HepG2 (cell line): Measurements from ENCODE around the gene ABI3BP. TPM values are rescaled to one million over a fixed set of nuclear protein-coding genes. Genes with fewer than 3 reads are reported as not detected.

Experiments
- ATAC-seq: fragments of 200-7000 bp; cut with Tn5 transposase; 3 replicates; pipeline ENCODE4 v1.9.1; 2020; ENCODE audit warnings: mild to moderate bottlenecking, moderate library complexity
- BruUV-seq: library from RNA; stranded (reverse); fragments of 400-500 nt; replicated peaks from 2 replicates; lab custom pipeline; 2021; lab: Mats Ljungman, UMichigan
- CTCF ChIA-PET: fragments of 300-600 bp; formaldehyde crosslinking; extraction: SDS; loops from one replicate; lab custom pipeline; 2021; ENCODE audit warnings: low total read pairs, inconsistent platforms, low intra/inter-chr PET ratio; lab: Yijun Ruan, JAX
- POLR2A ChIA-PET: fragments of 350-600 bp; sonication (Branson Sonifier 250); formaldehyde crosslinking; loops from one replicate; lab custom pipeline; 2020; ENCODE audit warnings: antibody characterized with exemption, inconsistent platforms; lab: Yijun Ruan, JAX
- DNase-seq: peaks from one replicate; pipeline ENCODE4 v3.0.0-alpha.2; 2015; ENCODE audit warnings: low spot score
- FAIRE-seq: peaks from 3 replicates; lab custom pipeline; 2011; peaks lifted over from hg19 to GRCh38; lab: Jason Lieb, UNC
- H2AFZ ChIP-seq: one replicate; pipeline ENCODE4 v1.6.1; 2011; ENCODE audit warnings: low read length, inconsistent platforms
- H3K27ac ChIP-seq: fragments of 300-600 bp; 3 replicates; pipeline ENCODE4 v1.8.0; 2011; ENCODE audit warnings: mixed run types, mild to moderate bottlenecking, mixed read lengths, low read length, inconsistent platforms; ENCODE audit not compliant: insufficient read depth; ENCODE audit errors: extremely low read length
- H3K27me3 ChIP-seq, 2 experiments: fragments of 200-600 bp in 1 of 2; 2 replicates in 1 of 2; 3 replicates in 1 of 2; pipeline versions ENCODE4 v1.6.0 to v1.8.0; 2011; ENCODE audit warnings: low read length in 2 of 2, mild to moderate bottlenecking in 2 of 2, moderate library complexity in 2 of 2, inconsistent platforms in 1 of 2; ENCODE audit not compliant: insufficient read depth in 2 of 2, control insufficient read depth in 1 of 2
- H3K36me3 ChIP-seq, 2 experiments: fragments of 200-600 bp in 1 of 2; replicated peaks in 1 of 2; 2 replicates in 1 of 2; 3 replicates in 1 of 2; pipeline versions ENCODE4 v1.5.1 to v1.8.0; 2011; ENCODE audit warnings: low read length in 2 of 2, inconsistent platforms in 1 of 2; ENCODE audit not compliant: insufficient read depth in 2 of 2, control insufficient read depth in 1 of 2
- H3K4me1 ChIP-seq: 2 replicates; pipeline ENCODE4 v1.5.1; 2012; ENCODE audit warnings: low read length, inconsistent platforms; ENCODE audit not compliant: insufficient read depth
- H3K4me2 ChIP-seq: 2 replicates; pipeline ENCODE4 v1.6.0; 2011; ENCODE audit warnings: low read depth, low read length, inconsistent platforms
- H3K4me3 ChIP-seq, 3 experiments: fragments of 200-600 bp in 1 of 3; sonication (generic), shearing (Covaris generic) in 1 of 3; replicated peaks in 1 of 3; 2 replicates each; pipeline ENCODE4 v1.5.1; 2011 to 2016; ENCODE audit warnings: low read length in 3 of 3, inconsistent platforms in 2 of 3, low read depth in 2 of 3, mild to moderate bottlenecking in 2 of 3, control low read depth in 1 of 3, mixed read lengths in 1 of 3; ENCODE audit not compliant: insufficient read depth in 1 of 3
- H3K79me2 ChIP-seq: one replicate; pipeline ENCODE4 v1.6.1; 2011; ENCODE audit warnings: low read length, inconsistent platforms; ENCODE audit not compliant: insufficient read depth
- H3K9ac ChIP-seq: 2 replicates; pipeline ENCODE4 v1.6.0; 2011; ENCODE audit warnings: mild to moderate bottlenecking, low read depth, low read length, inconsistent platforms; ENCODE audit not compliant: insufficient read depth
- H3K9me3 ChIP-seq: 2 replicates; pipeline ENCODE4 v1.5.1; 2012; ENCODE audit warnings: mild to moderate bottlenecking, low read length
- H4K20me1 ChIP-seq: 2 replicates; pipeline ENCODE4 v1.6.0; 2011; ENCODE audit warnings: inconsistent platforms, mild to moderate bottlenecking, low read length, moderate library complexity; ENCODE audit not compliant: insufficient read depth
- JUND ChIP-seq: sonication (generic); formaldehyde crosslinking; IDR thresholded peaks from 2 replicates; pipeline ENCODE4 v1.8.0; 2022; ENCODE audit warnings: mild to moderate bottlenecking, missing genetic modification reagents
- MAFG ChIP-seq: sonication (generic); formaldehyde crosslinking; IDR thresholded peaks from 2 replicates; pipeline ENCODE4 v1.5.1; 2020; ENCODE audit warnings: mild to moderate bottlenecking, missing genetic modification reagents
- NCOR1 ChIP-seq: fragments of 200-600 bp; sonication (generic); IDR thresholded peaks from 2 replicates; pipeline ENCODE4 v1.7.0; 2017; ENCODE audit warnings: antibody characterized with exemption, low read length, borderline replicate concordance
- ONECUT2 ChIP-seq: sonication (generic); formaldehyde crosslinking; IDR thresholded peaks from 2 replicates; pipeline ENCODE4 v1.4.0; 2020; ENCODE audit warnings: missing genetic modification reagents
- POLR2AphosphoS2 ChIP-seq: IDR thresholded peaks from 2 replicates; pipeline ENCODE4 v1.6.1; 2011; ENCODE audit warnings: low read depth, low read length, improper control_type of control experiment
- RARA ChIP-seq: IDR thresholded peaks from 2 replicates; pipeline ENCODE4 v1.6.1; 2016; ENCODE audit warnings: missing genetic modification reagents, missing compliant biosample characterization
- RFX3 ChIP-seq: IDR thresholded peaks from 2 replicates; pipeline ENCODE4 v1.6.1; 2016; ENCODE audit warnings: missing biosample characterization, missing genetic modification reagents
- RFXAP ChIP-seq: sonication (generic); formaldehyde crosslinking; IDR thresholded peaks from 2 replicates; pipeline ENCODE4 v1.4.0; 2020; ENCODE audit warnings: missing genetic modification reagents, borderline replicate concordance
- TFE3 ChIP-seq: IDR thresholded peaks from 2 replicates; pipeline ENCODE4 v1.6.1; 2016
- ZNF180 ChIP-seq: sonication (generic); formaldehyde crosslinking; IDR thresholded peaks from 2 replicates; pipeline ENCODE4 v1.4.0; 2020; ENCODE audit warnings: low read depth, missing genetic modification reagents, borderline replicate concordance
- ZNF282 ChIP-seq: fragments of 450-650 bp; IDR thresholded peaks from 2 replicates; pipeline ENCODE4 v1.6.1; 2018; ENCODE audit not compliant: partially characterized antibody
- ZSCAN9 ChIP-seq: IDR thresholded peaks from 2 replicates; pipeline ENCODE4 v1.6.1; 2016; ENCODE audit warnings: borderline replicate concordance
- WGBS: methylation state at CpG from one replicate; pipeline ENCODE4 v1.1.6; 2017; ENCODE audit warnings: low lambda C conversion rate; 5-methylcytosine and 5-hydroxymethylcytosine counted together
- in situ Hi-C: cut with HindIII; loops from 2 replicates; pipeline ENCODE4 v1.10.0; 2017; ENCODE audit warnings: low pct_unique_long_range_greater_than_20kb; ENCODE audit not compliant: extremely low pct_ligation_motif_present
- intact Hi-C: fragments of 100-400 bp; cut with micrococcal nuclease; formaldehyde crosslinking; loops from one replicate; pipeline ENCODE4 v1.10.0; 2022; ENCODE audit not compliant: unreplicated experiment
- polyA plus RNA-seq, 8 experiments: library from polyadenylated mRNA; depleted of rRNA in 3 of 8; stranded (reverse) in 7 of 8; unstranded in 1 of 8; fragments of >200 nt; fragmentation: Illumina TruSeq in 4 of 8; extraction: Trizol in 4 of 8; gene quantifications; 2 replicates each; pipeline versions ENCODE4 v1.2.1 to v1.2.3, GENCODE V29; 2011 to 2016; ENCODE audit warnings: low read depth in 4 of 8, missing spikeins in 1 of 8, mixed read lengths in 1 of 8; ENCODE audit not compliant: insufficient read depth in 1 of 8
- total RNA-seq, 5 experiments: library from RNA; depleted of rRNA; stranded (reverse); fragments of >200 nt; fragmentation: Illumina TruSeq; extraction: Trizol; gene quantifications; 2 replicates each; pipeline ENCODE4 v1.2.3, GENCODE V29; 2016; ENCODE audit warnings: low read depth in 1 of 5

ABI3BP gene
- total and polyA plus RNA-seq, 2 of the 13 experiments (the other 11 are each of a cell fraction or from before 2014, with no cell fraction given), result not detected

GRCh38 chr3:100706365-100706764 is 286.9 kb downstream of the ABI3BP start:
- TF ChIP-seq JUND (CRISPR knock-in tag) (no peak), NCOR1 (no peak), TFE3 (no peak), POLR2AphosphoS2 (no peak), ONECUT2 (CRISPR knock-in tag) (no peak), RFXAP (no peak), RARA (CRISPR knock-in tag) (no peak), ZNF180 (CRISPR knock-in tag) (no peak), MAFG (CRISPR knock-in tag) (no peak), RFX3 (CRISPR knock-in tag) (no peak), ZSCAN9 (no peak), ZNF282 (no peak)
- BruUV-seq, result no TSS peak
- H3K79me2 ChIP-seq, result peaks cover 16% of the 10 kb centered on the region
- H3K36me3 ChIP-seq, result 0 out of 5 replicates have a peak, but pooled peaks cover 0 to 2% of the 10 kb centered on the region in 2 experiments
- no peak for FAIRE-seq
- no peaks in the 10 kb centered on the region for H3K9me3 ChIP-seq
- no peak for DNase-seq
- intact Hi-C loops, result no loop called here
- H3K9ac ChIP-seq, result no peak overlapping the region
- no peak overlapping the region for H3K27ac ChIP-seq
- H3K4me3 ChIP-seq, result no peak overlapping the region
- WGBS, result 1% methylated on average over 3 of the region's 3 CpGs
- POLR2A ChIA-PET, result no interaction called here
- ATAC-seq, result no peak
- H4K20me1 ChIP-seq, result peaks cover 3% of the 10 kb centered on the region
- CTCF ChIA-PET, result no interaction called here
- in situ Hi-C loops, result loop anchor here (25.0 kb wide), 3 partner anchors 94 to 894 kb away; partner anchors contain the start of genes ADGRG7 and CMSS1
- no peak overlapping the region for H3K4me2 ChIP-seq
- H2AFZ ChIP-seq, result no peak overlapping the region
- H3K27me3 ChIP-seq, result peaks cover 0 to 10% of the 10 kb centered on the region in 2 experiments; a peak in 1 of 5 replicates
- H3K4me1 ChIP-seq, result peaks cover 21% of the 10 kb centered on the region
